Measurements from ENCODE around the gene GALNT12. TPM values are rescaled to one million over a fixed set of nuclear protein-coding genes. Genes with fewer than 3 reads are reported as not detected.
A peak's percentile ranks its signal among the peaks of the same experiment; 100 is the strongest.

GALNT12 gene
- total and polyA plus RNA-seq, 2 experiments from 2014 or later = 14.6 to 23.6 TPM

- peak overlapping the region; percentile 67 for H3K27ac ChIP-seq (ENCODE audit: low read depth)
- H3K4me3 ChIP-seq = no peak overlapping the region
- Mint-ChIP-seq H3K27ac (peak overlapping the region; percentile 77), H3K4me1 (peaks cover 40% of the 10 kb centered on the region), H3K4me3 (peak overlapping the region; percentile 4; the same call in 1 of the 3 replicates), H3K27me3 (ENCODE audit: insufficient read depth, low read depth, poor library complexity) (peaks cover 11% of the 10 kb centered on the region), H3K9me3 (no peaks in the 10 kb centered on the region), H3K36me3 (ENCODE audit: low read depth) (peaks cover 31% of the 10 kb centered on the region)
- H3K4me2 ChIP-seq = peak overlapping the region; percentile 11; the same call in 1 of the 2 replicates
- peaks cover 31% of the 10 kb centered on the region for H4K20me1 ChIP-seq (replicated peaks; ENCODE audit: insufficient read depth)
- ATAC-seq (peak; percentile 18), DNase-seq (ENCODE audit: low spot score) (no peak)
- no peaks in the 10 kb centered on the region; the same call in 1 of the 2 replicates for H3K27me3 ChIP-seq (ENCODE audit: insufficient read depth)
- TF ChIP-seq EZH2 (IDR thresholded peaks at IDR 0.05; ENCODE audit: low read depth, unreplicated experiment) = no peak
- no peak for TF ChIP-seq ETS1 (IDR thresholded peaks at IDR 0.05)
- no peak for TF ChIP-seq REST (IDR thresholded peaks at IDR 0.05; ENCODE audit: unreplicated experiment)
- peaks cover 41% of the 10 kb centered on the region for H3K79me2 ChIP-seq (replicated peaks; ENCODE audit: insufficient read depth)
- H3K36me3 ChIP-seq (ENCODE audit: insufficient read depth) = peaks cover 14% of the 10 kb centered on the region; the same call in 1 of the 2 replicates
- peaks cover 5% of the 10 kb centered on the region; the same call in 1 of the 2 replicates for H3F3A ChIP-seq (replicated peaks; ENCODE audit: low read depth)
- no peak overlapping the region for H2AFZ ChIP-seq
- peaks cover 28% of the 10 kb centered on the region; the same call in 1 of the 2 replicates for H3K4me1 ChIP-seq (ENCODE audit: insufficient read depth)
- no peaks in the 10 kb centered on the region for H3K9me2 ChIP-seq (ENCODE audit: insufficient read depth)
Observed at GRCh38 chr9:98791608-98792490, 15.6 kb upstream of the GALNT12 start.

GRCh38 chr9:98793031-98793430 lies 14.4 kb upstream of the GALNT12 start:
- peaks cover 41% of the 10 kb centered on the region for H3K79me2 ChIP-seq (replicated peaks; ENCODE audit: insufficient read depth)
- TF ChIP-seq EZH2phosphoT487 (IDR thresholded peaks at IDR 0.05; ENCODE audit: unreplicated experiment) = no peak
- no peak for TF ChIP-seq NANOG (IDR thresholded peaks at IDR 0.05; ENCODE audit: borderline replicate concordance)
- no peak for TF ChIP-seq ZNF462 (CRISPR knock-in tag; IDR thresholded peaks at IDR 0.05)

More at GRCh38 chr9:98793031-98793430, 14.4 kb upstream of the GALNT12 start:
- H4K20me1 ChIP-seq (replicated peaks; ENCODE audit: insufficient read depth) = peaks cover 31% of the 10 kb centered on the region
- Mint-ChIP-seq H3K4me1 (peaks cover 44% of the 10 kb centered on the region), H3K36me3 (ENCODE audit: low read depth) (peaks cover 22% of the 10 kb centered on the region), H3K4me3 (no peak overlapping the region), H3K27me3 (ENCODE audit: insufficient read depth, low read depth, poor library complexity) (peaks cover 11% of the 10 kb centered on the region), H3K27ac (no peak overlapping the region), H3K9me3 (peaks cover 2% of the 10 kb centered on the region; the same call in 2 of the 3 replicates)
- no peak overlapping the region; the same call in 1 of the 2 replicates for H3K4me2 ChIP-seq
- DNase-seq (ENCODE audit: low spot score) (no peak), ATAC-seq (no peak)
- H3K9me2 ChIP-seq (ENCODE audit: insufficient read depth) = no peaks in the 10 kb centered on the region
- no peak overlapping the region for H2AFZ ChIP-seq
- H3F3A ChIP-seq (replicated peaks; ENCODE audit: low read depth) = peaks cover 5% of the 10 kb centered on the region; the same call in 1 of the 2 replicates
- H3K4me1 ChIP-seq (ENCODE audit: insufficient read depth) = peaks cover 28% of the 10 kb centered on the region; the same call in 1 of the 2 replicates
- peaks cover 14% of the 10 kb centered on the region; the same call in 1 of the 2 replicates for H3K36me3 ChIP-seq (ENCODE audit: insufficient read depth)
- H3K27ac ChIP-seq (ENCODE audit: low read depth) = no peak overlapping the region
- H3K27me3 ChIP-seq (ENCODE audit: insufficient read depth) = peaks cover 8% of the 10 kb centered on the region; the same call in 1 of the 2 replicates
- no peak overlapping the region for H3K4me3 ChIP-seq
